Osteocyte (in vitro differentiated cells): Measurements from ENCODE around the gene FAM217B. TPM values are rescaled to one million over a fixed set of nuclear protein-coding genes. Genes with fewer than 3 reads are reported as not detected.

ENCODE experiments used
- DNase-seq: peaks from one replicate; pipeline ENCODE4 v3.0.0; 2021; ENCODE audit warnings: mixed read lengths; ENCODE audit not compliant: unreplicated experiment; ENCODE audit errors: extremely low spot score
- H3K27ac Mint-ChIP-seq: one replicate; pipeline ENCODE4 v1.8.0; 2021; ENCODE audit warnings: mild to moderate bottlenecking, mixed read lengths; ENCODE audit not compliant: unreplicated experiment
- H3K27me3 Mint-ChIP-seq: one replicate; pipeline ENCODE4 v1.8.0; 2021; ENCODE audit warnings: mixed read lengths; ENCODE audit not compliant: unreplicated experiment
- H3K36me3 Mint-ChIP-seq: one replicate; pipeline ENCODE4 v1.8.0; 2021; ENCODE audit warnings: mixed read lengths; ENCODE audit not compliant: unreplicated experiment
- H3K4me1 Mint-ChIP-seq: one replicate; pipeline ENCODE4 v1.8.0; 2021; ENCODE audit warnings: mixed read lengths; ENCODE audit not compliant: unreplicated experiment
- H3K4me3 Mint-ChIP-seq: one replicate; pipeline ENCODE4 v1.8.0; 2021; ENCODE audit warnings: mild to moderate bottlenecking, moderate library complexity, mixed read lengths; ENCODE audit not compliant: unreplicated experiment
- H3K9me3 Mint-ChIP-seq: one replicate; pipeline ENCODE4 v1.8.0; 2021; ENCODE audit warnings: mixed read lengths; ENCODE audit not compliant: unreplicated experiment
- total RNA-seq: library from RNA; stranded (reverse); gene quantifications from 2 replicates; pipeline ENCODE4 v1.2.1, GENCODE V29; 2021
- TF ChIP-seq, protein P1 (sequence below): fragments of 200-600 bp; sonication (generic); IDR thresholded peaks from 2 replicates; pipeline ENCODE4 v1.5.0; 2021; ENCODE audit warnings: antibody characterized with exemption, mild to moderate bottlenecking, moderate library complexity

FAM217B gene
- total RNA-seq, 1 donor from 2014 or later: 17.7 TPM

DNA sequence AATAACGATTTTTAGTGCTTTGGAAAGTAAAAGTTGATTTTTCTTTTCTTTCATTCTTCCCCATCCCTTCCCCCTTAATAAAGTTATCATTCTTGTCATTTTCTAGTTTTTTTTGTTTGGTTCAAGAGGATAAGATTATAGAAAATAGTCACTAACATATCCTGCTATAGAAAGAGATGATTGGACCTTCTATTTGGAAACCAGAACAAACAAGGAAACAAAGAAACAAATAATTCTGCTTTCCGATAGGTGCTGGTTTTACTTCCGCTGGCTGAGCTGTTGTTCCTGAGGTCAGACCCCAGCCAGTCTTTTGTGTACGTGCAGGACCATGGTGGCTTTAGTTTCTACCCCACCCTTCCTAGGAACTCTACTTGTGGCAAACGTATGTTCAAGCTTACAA lies 17.9 kb downstream of the FAM217B start, which contains the start of gene CDH26:
Gene CDH26, plus strand, starts transcription at position 301 of the 400 bp plus-strand sequence. CDS start 304 bp downstream, outside the sequence.
- H3K9me3 Mint-ChIP-seq: no peaks in the 10 kb centered on the region
- no peaks in the 10 kb centered on the region for H3K4me1 Mint-ChIP-seq
- H3K27ac Mint-ChIP-seq: no peak within 1 kb of the TSS
- DNase-seq: no peak
- H3K27me3 Mint-ChIP-seq: peaks cover 17% of the 10 kb centered on the region
- TF ChIP-seq, protein P1, sequence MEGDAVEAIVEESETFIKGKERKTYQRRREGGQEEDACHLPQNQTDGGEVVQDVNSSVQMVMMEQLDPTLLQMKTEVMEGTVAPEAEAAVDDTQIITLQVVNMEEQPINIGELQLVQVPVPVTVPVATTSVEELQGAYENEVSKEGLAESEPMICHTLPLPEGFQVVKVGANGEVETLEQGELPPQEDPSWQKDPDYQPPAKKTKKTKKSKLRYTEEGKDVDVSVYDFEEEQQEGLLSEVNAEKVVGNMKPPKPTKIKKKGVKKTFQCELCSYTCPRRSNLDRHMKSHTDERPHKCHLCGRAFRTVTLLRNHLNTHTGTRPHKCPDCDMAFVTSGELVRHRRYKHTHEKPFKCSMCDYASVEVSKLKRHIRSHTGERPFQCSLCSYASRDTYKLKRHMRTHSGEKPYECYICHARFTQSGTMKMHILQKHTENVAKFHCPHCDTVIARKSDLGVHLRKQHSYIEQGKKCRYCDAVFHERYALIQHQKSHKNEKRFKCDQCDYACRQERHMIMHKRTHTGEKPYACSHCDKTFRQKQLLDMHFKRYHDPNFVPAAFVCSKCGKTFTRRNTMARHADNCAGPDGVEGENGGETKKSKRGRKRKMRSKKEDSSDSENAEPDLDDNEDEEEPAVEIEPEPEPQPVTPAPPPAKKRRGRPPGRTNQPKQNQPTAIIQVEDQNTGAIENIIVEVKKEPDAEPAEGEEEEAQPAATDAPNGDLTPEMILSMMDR: no peak
- no peak within 1 kb of the TSS for H3K4me3 Mint-ChIP-seq
- no peaks in the 10 kb centered on the region for H3K36me3 Mint-ChIP-seq

DNA sequence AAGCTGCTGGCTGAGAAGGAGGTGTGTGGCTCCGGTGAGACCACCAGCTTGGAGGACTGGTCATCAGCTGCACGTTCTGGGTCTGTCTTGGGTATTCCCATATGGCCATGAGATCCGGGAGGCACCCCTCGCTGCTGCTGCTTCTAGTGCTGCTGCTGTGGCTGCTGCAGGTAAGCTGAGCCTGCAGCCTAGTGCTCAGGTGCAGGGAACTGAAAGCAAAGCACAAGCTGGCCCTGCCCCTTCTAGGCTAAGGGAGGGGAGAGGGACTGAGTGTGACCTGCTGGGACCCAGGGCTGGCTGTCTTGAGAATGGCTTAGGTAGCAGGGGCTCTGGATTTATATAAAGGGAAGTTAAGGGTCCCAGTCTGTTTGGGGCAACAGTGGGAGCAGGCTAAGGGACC lies 18.4 kb downstream of the FAM217B start:
- TF ChIP-seq, protein P1: no peak
- Mint-ChIP-seq H3K36me3 (no peaks in the 10 kb centered on the region), H3K4me1 (no peaks in the 10 kb centered on the region), H3K27ac (no peak overlapping the region), H3K4me3 (no peak overlapping the region), H3K27me3 (peaks cover 17% of the 10 kb centered on the region), H3K9me3 (no peaks in the 10 kb centered on the region)
- DNase-seq: no peak

DNA sequence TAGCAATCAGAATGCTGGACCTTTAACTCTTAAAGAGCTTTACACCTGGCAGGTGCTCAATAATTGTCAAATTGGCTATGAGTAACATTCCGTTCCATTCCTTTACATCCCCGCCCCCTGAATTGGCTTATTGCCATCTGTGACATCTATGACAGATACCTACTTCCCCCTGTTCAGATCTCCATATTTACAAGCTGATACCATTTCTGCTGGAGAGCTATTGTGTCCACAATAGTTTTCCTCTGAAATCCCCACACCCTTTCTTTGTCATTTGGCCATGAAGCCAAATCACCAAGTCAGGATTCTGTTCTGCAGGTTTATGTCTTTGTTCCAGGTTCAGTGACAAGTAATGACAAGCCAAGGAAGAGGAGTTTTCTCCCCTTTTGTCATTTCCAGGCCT lies 21.2 kb downstream of the FAM217B start:
- peaks cover 4% of the 10 kb centered on the region for H3K4me1 Mint-ChIP-seq
- no peak overlapping the region for H3K27ac Mint-ChIP-seq
- no peak overlapping the region for H3K4me3 Mint-ChIP-seq
- no peaks in the 10 kb centered on the region for H3K9me3 Mint-ChIP-seq
- DNase-seq: no peak
- peaks cover 21% of the 10 kb centered on the region for H3K27me3 Mint-ChIP-seq
- TF ChIP-seq, protein P1: no peak
- H3K36me3 Mint-ChIP-seq: no peaks in the 10 kb centered on the region

GRCh38 chr20:59962155-59962554 lies 22.0 kb downstream of the FAM217B start:
- H3K9me3 Mint-ChIP-seq: no peaks in the 10 kb centered on the region

DNA sequence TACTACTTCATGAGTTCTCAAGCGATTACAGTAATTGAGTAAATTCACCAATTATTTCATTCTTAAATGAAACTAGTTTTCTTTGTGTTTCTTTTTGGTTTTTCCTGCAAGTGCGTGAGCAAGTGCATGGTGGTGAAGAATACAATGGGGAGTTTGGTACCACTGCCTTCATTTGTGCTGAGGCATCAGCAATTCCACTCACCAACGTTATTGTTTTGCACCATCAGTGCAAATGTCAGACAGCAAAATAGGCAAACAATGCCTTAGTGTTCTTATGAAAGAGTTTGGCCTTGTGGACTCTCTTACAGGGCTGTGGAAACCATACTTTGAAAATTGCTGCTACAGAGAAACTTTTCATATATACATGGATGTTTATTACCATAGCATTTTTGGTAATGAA lies 26.2 kb downstream of the FAM217B start:
- no peak for DNase-seq
- Mint-ChIP-seq H3K4me1 (peaks cover 4% of the 10 kb centered on the region), H3K27me3 (peaks cover 14% of the 10 kb centered on the region), H3K36me3 (no peaks in the 10 kb centered on the region), H3K9me3 (no peaks in the 10 kb centered on the region), H3K27ac (no peak overlapping the region), H3K4me3 (no peak overlapping the region)
- TF ChIP-seq, protein P1: no peak

More at GRCh38 chr20:59962155-59962554, 22.0 kb downstream of the FAM217B start:
- H3K27me3 Mint-ChIP-seq: peaks cover 21% of the 10 kb centered on the region
- TF ChIP-seq, protein P1: no peak
- no peak for DNase-seq
- H3K27ac Mint-ChIP-seq: no peak overlapping the region
- H3K36me3 Mint-ChIP-seq: no peaks in the 10 kb centered on the region
- no peak overlapping the region for H3K4me3 Mint-ChIP-seq
- H3K4me1 Mint-ChIP-seq: peaks cover 4% of the 10 kb centered on the region
